ENCODE data around the gene SPRED2.
"Not testable (repeated sequence)": the region's sequence is repeated elsewhere in the genome, so short reads cannot be mapped to it uniquely, and the experiment has no call there.

Gene SPRED2

GRCh38 chr2:65339648-65340047 is 92.8 kb downstream of the SPRED2 start:
- H3K4me1 Mint-ChIP-seq: no peaks in the 10 kb centered on the region
- peaks cover 59% of the 10 kb centered on the region for H3K36me3 Mint-ChIP-seq (ENCODE audit: low read depth)
- H3K4me3 Mint-ChIP-seq: no peak overlapping the region
- no peak for TF ChIP-seq CTCF (IDR thresholded peaks at IDR 0.05; ENCODE audit: unreplicated experiment in 3 of 3)
- peaks cover 7% of the 10 kb centered on the region for H3K9me3 Mint-ChIP-seq
- no peaks in the 10 kb centered on the region for H3K27me3 Mint-ChIP-seq (ENCODE audit: low read depth)
- no peak overlapping the region for H3K27ac Mint-ChIP-seq

GRCh38 chr2:65338830-65339495 is 93.4 kb downstream of the SPRED2 start:
- not testable (repeated sequence) for H3K27me3 Mint-ChIP-seq (ENCODE audit: low read depth); H3K4me3 Mint-ChIP-seq; H3K27ac Mint-ChIP-seq; H3K4me1 Mint-ChIP-seq; H3K9me3 Mint-ChIP-seq
- peaks cover 65% of the 10 kb centered on the region for H3K36me3 Mint-ChIP-seq (ENCODE audit: low read depth)

- not testable (repeated sequence) for H3K4me3 Mint-ChIP-seq; H3K27me3 Mint-ChIP-seq (ENCODE audit: low read depth); H3K4me1 Mint-ChIP-seq; H3K9me3 Mint-ChIP-seq; H3K27ac Mint-ChIP-seq
- peaks cover 73% of the 10 kb centered on the region for H3K36me3 Mint-ChIP-seq (ENCODE audit: low read depth)
Measured at GRCh38 chr2:65337915-65338314, 94.5 kb downstream of the SPRED2 start.

GRCh38 chr2:65334714-65335113 is 97.7 kb downstream of the SPRED2 start:
- H3K4me3 Mint-ChIP-seq: no peak overlapping the region
- peaks cover 58% of the 10 kb centered on the region for H3K36me3 Mint-ChIP-seq (ENCODE audit: low read depth)
- peaks cover 11% of the 10 kb centered on the region for H3K4me1 Mint-ChIP-seq
- H3K27me3 Mint-ChIP-seq (ENCODE audit: low read depth): no peaks in the 10 kb centered on the region
- no peaks in the 10 kb centered on the region for H3K9me3 Mint-ChIP-seq
- H3K27ac Mint-ChIP-seq: no peak overlapping the region
- no peak for TF ChIP-seq CTCF (IDR thresholded peaks at IDR 0.05; ENCODE audit: unreplicated experiment in 3 of 3)

GRCh38 chr2:65331336-65332025 is 100.9 kb downstream of the SPRED2 start:
- Mint-ChIP-seq H3K27me3 (ENCODE audit: low read depth) (no peaks in the 10 kb centered on the region), H3K36me3 (ENCODE audit: low read depth) (peaks cover 56% of the 10 kb centered on the region), H3K4me3 (no peak overlapping the region), H3K9me3 (no peaks in the 10 kb centered on the region), H3K4me1 (peaks cover 19% of the 10 kb centered on the region), H3K27ac (no peak overlapping the region)
- TF ChIP-seq CTCF (IDR thresholded peaks at IDR 0.05; ENCODE audit: unreplicated experiment in 3 of 3): no peak

- no peak for TF ChIP-seq CTCF (IDR thresholded peaks at IDR 0.05; ENCODE audit: unreplicated experiment in 3 of 3)
- peak overlapping the region in 2 of 3 experiments; percentile 48 to 54 for H3K27ac Mint-ChIP-seq
- no peak overlapping the region for H3K4me3 Mint-ChIP-seq
- H3K36me3 Mint-ChIP-seq (ENCODE audit: low read depth): peaks cover 51% of the 10 kb centered on the region
- peaks cover 19% of the 10 kb centered on the region for H3K4me1 Mint-ChIP-seq
- no peaks in the 10 kb centered on the region for H3K27me3 Mint-ChIP-seq (ENCODE audit: low read depth)
- no peaks in the 10 kb centered on the region for H3K9me3 Mint-ChIP-seq
Measured at GRCh38 chr2:65329525-65329924, 102.9 kb downstream of the SPRED2 start.

GRCh38 chr2:65326276-65326675 is 106.1 kb downstream of the SPRED2 start:
- no peak overlapping the region for H3K27ac Mint-ChIP-seq
- H3K9me3 Mint-ChIP-seq: no peaks in the 10 kb centered on the region
- peaks cover 11% of the 10 kb centered on the region for H3K4me1 Mint-ChIP-seq
- H3K4me3 Mint-ChIP-seq: no peak overlapping the region
- TF ChIP-seq CTCF (IDR thresholded peaks at IDR 0.05; ENCODE audit: unreplicated experiment in 3 of 3): no peak
- peaks cover 35% of the 10 kb centered on the region for H3K36me3 Mint-ChIP-seq (ENCODE audit: low read depth)
- H3K27me3 Mint-ChIP-seq (ENCODE audit: low read depth): no peaks in the 10 kb centered on the region
